MCF 10A (cell line): Measurements from ENCODE around the gene BRF1. TPM values are rescaled to one million over a fixed set of nuclear protein-coding genes. Genes with fewer than 3 reads are reported as not detected.

ENCODE experiments used
- BruUV-seq: library from RNA; stranded (reverse); fragments of 400-500 nt; replicated peaks from 2 replicates; lab custom pipeline; 2021; lab: Mats Ljungman, UMichigan
- CTCF ChIA-PET: fragments of 300-600 bp; sonication (Branson Sonifier 250); formaldehyde crosslinking; extraction: SDS; loops from one replicate; lab custom pipeline; 2021; ENCODE audit warnings: antibody characterized with exemption, inconsistent platforms; lab: Yijun Ruan, JAX
- POLR2A ChIA-PET: fragments of 300-600, 350-650 bp; sonication (Branson Sonifier 250); formaldehyde crosslinking; extraction: SDS; loops from one replicate; lab custom pipeline; 2020; ENCODE audit warnings: antibody characterized with exemption, inconsistent platforms; lab: Yijun Ruan, JAX
- DNase-seq: peaks from one replicate; pipeline ENCODE4 v3.0.0-alpha.2; 2018; ENCODE audit not compliant: unreplicated experiment
- H3K27ac Mint-ChIP-seq: one replicate; pipeline ENCODE4 v1.8.0; 2022; ENCODE audit warnings: mild to moderate bottlenecking, low read depth, mixed read lengths; ENCODE audit not compliant: unreplicated experiment
- H3K27me3 Mint-ChIP-seq: one replicate; pipeline ENCODE4 v1.8.0; 2022; ENCODE audit warnings: mixed read lengths; ENCODE audit not compliant: insufficient read depth, unreplicated experiment
- H3K36me3 Mint-ChIP-seq: one replicate; pipeline ENCODE4 v1.8.0; 2022; ENCODE audit warnings: mild to moderate bottlenecking, moderate library complexity, mixed read lengths; ENCODE audit not compliant: insufficient read depth, unreplicated experiment
- H3K4me1 Mint-ChIP-seq: one replicate; pipeline ENCODE4 v1.8.0; 2022; ENCODE audit warnings: mixed read lengths; ENCODE audit not compliant: insufficient read depth, unreplicated experiment
- H3K4me3 Mint-ChIP-seq: one replicate; pipeline ENCODE4 v1.8.0; 2022; ENCODE audit warnings: mild to moderate bottlenecking, moderate library complexity, mixed read lengths; ENCODE audit not compliant: unreplicated experiment
- H3K9me3 Mint-ChIP-seq: one replicate; pipeline ENCODE4 v1.8.0; 2022; ENCODE audit warnings: mixed read lengths; ENCODE audit not compliant: unreplicated experiment
- CTCF ChIP-seq: fragments of 200-600 bp; IDR thresholded peaks from one replicate; pipeline ENCODE4 v1.8.0; 2022; ENCODE audit warnings: antibody characterized with exemption, mild to moderate bottlenecking; ENCODE audit not compliant: unreplicated experiment
- intact Hi-C: fragments of 100-400 bp; cut with micrococcal nuclease; formaldehyde crosslinking; loops from 2 replicates; pipeline ENCODE4 v1.14.1; 2022
- total RNA-seq: library from RNA; stranded (reverse); gene quantifications from 2 replicates; pipeline ENCODE4 v1.2.3, GENCODE V29; 2022

BRF1 gene
- total RNA-seq, 1 experiment from 2014 or later: 30.7 TPM

- POLR2A ChIA-PET: interaction anchor here (0.6 kb wide), 1 partner anchor 115 kb away, joined by 3 read pairs; no protein-coding TSS in a partner anchor
- BruUV-seq: no TSS peak
- TF ChIP-seq CTCF: no peak
- CTCF ChIA-PET: no interaction called here
- no peaks in the 10 kb centered on the region for H3K9me3 Mint-ChIP-seq
- no peak for DNase-seq
- H3K4me1 Mint-ChIP-seq: peaks cover 6% of the 10 kb centered on the region
- peaks cover 4% of the 10 kb centered on the region for H3K27me3 Mint-ChIP-seq
- intact Hi-C loops: no loop called here
- H3K36me3 Mint-ChIP-seq: peaks cover 13% of the 10 kb centered on the region
- H3K27ac Mint-ChIP-seq: no peak overlapping the region
- no peak overlapping the region for H3K4me3 Mint-ChIP-seq
Observed at GRCh38 chr14:105205673-105206208, 95.1 kb downstream of the BRF1 start.

GRCh38 chr14:105204931-105205672, 95.7 kb downstream of the BRF1 start:
- Mint-ChIP-seq H3K4me1 (peaks cover 6% of the 10 kb centered on the region), H3K27me3 (peaks cover 9% of the 10 kb centered on the region), H3K9me3 (no peaks in the 10 kb centered on the region), H3K36me3 (peaks cover 13% of the 10 kb centered on the region), H3K27ac (no peak overlapping the region), H3K4me3 (no peak overlapping the region)
- TF ChIP-seq CTCF: no peak
- no TSS peak for BruUV-seq
- POLR2A ChIA-PET: interaction anchor here (0.8 to 1.2 kb wide), 4 partner anchors 11 to 285 kb away, joined by 3 to 4 read pairs (median 3); partner anchors contain the start of gene JAG2
- DNase-seq: no peak
- CTCF ChIA-PET: interaction anchor here (0.6 to 4.0 kb wide), 6 partner anchors 11 to 287 kb away, joined by 3 to 12 read pairs (median 4); no protein-coding TSS in a partner anchor
- intact Hi-C loops: no loop called here

GRCh38 chr14:105204206-105204930, 96.4 kb downstream of the BRF1 start:
- peaks cover 16% of the 10 kb centered on the region for H3K27me3 Mint-ChIP-seq
- BruUV-seq: no TSS peak
- H3K4me1 Mint-ChIP-seq: peaks cover 10% of the 10 kb centered on the region
- ChIA-PET CTCF (interaction anchor here (0.6 to 4.0 kb wide), 11 partner anchors 10 to 287 kb away, joined by 3 to 12 read pairs (median 3); no protein-coding TSS in a partner anchor), POLR2A (interaction anchor here (0.8 to 1.7 kb wide), 5 partner anchors 10 to 285 kb away, joined by 3 to 4 read pairs (median 3); partner anchors contain the start of gene JAG2)
- H3K9me3 Mint-ChIP-seq: no peaks in the 10 kb centered on the region
- no peak for TF ChIP-seq CTCF
- H3K36me3 Mint-ChIP-seq: peaks cover 12% of the 10 kb centered on the region
- H3K27ac Mint-ChIP-seq: no peak overlapping the region
- peak; percentile 72 for DNase-seq
- H3K4me3 Mint-ChIP-seq: no peak overlapping the region
- intact Hi-C loops: no loop called here
